HepG2 (cell line): Measurements from ENCODE around the gene SEMA3C. TPM values are rescaled to one million over a fixed set of nuclear protein-coding genes. Genes with fewer than 3 reads are reported as not detected.

Source experiments
- AKNA ChIP-seq: sonication (generic); formaldehyde crosslinking; IDR thresholded peaks from 2 replicates; pipeline ENCODE4 v1.4.0; 2020; ENCODE audit warnings: missing genetic modification reagents, borderline replicate concordance
- SMC3 ChIP-seq: IDR thresholded peaks from 2 replicates; pipeline ENCODE4 v1.6.1; 2011; ENCODE audit warnings: low read length, improper control_type of control experiment
- TBP ChIP-seq: sonication (generic); formaldehyde crosslinking; IDR thresholded peaks from 2 replicates; pipeline ENCODE4 v1.5.0; 2020; ENCODE audit warnings: missing genetic modification reagents
- polyA plus RNA-seq, 8 experiments: library from polyadenylated mRNA; depleted of rRNA in 3 of 8; stranded (reverse) in 7 of 8; unstranded in 1 of 8; fragments of >200 nt; fragmentation: Illumina TruSeq in 4 of 8; extraction: Trizol in 4 of 8; gene quantifications; 2 replicates each; pipeline versions ENCODE4 v1.2.1 to v1.2.3, GENCODE V29; 2011 to 2016; ENCODE audit warnings: low read depth in 4 of 8, missing spikeins in 1 of 8, mixed read lengths in 1 of 8; ENCODE audit not compliant: insufficient read depth in 1 of 8
- total RNA-seq, 5 experiments: library from RNA; depleted of rRNA; stranded (reverse); fragments of >200 nt; fragmentation: Illumina TruSeq; extraction: Trizol; gene quantifications; 2 replicates each; pipeline ENCODE4 v1.2.3, GENCODE V29; 2016; ENCODE audit warnings: low read depth in 1 of 5
- TF ChIP-seq, protein P1 (sequence below): sonication (generic); formaldehyde crosslinking; IDR thresholded peaks from 2 replicates; pipeline ENCODE4 v1.5.1; 2020; ENCODE audit warnings: mild to moderate bottlenecking, missing genetic modification reagents, borderline replicate concordance

The SEMA3C gene
- total and polyA plus RNA-seq, 2 of the 13 experiments (the other 11 are each of a cell fraction or from before 2014, with no cell fraction given): 0.05 to 0.13 TPM

GRCh38 chr7:80825499-80825898, 93.4 kb downstream of the SEMA3C start (continued):
- TF ChIP-seq AKNA (no peak), TBP (CRISPR knock-in tag) (no peak), SMC3 (no peak)
- TF ChIP-seq, protein P1, sequence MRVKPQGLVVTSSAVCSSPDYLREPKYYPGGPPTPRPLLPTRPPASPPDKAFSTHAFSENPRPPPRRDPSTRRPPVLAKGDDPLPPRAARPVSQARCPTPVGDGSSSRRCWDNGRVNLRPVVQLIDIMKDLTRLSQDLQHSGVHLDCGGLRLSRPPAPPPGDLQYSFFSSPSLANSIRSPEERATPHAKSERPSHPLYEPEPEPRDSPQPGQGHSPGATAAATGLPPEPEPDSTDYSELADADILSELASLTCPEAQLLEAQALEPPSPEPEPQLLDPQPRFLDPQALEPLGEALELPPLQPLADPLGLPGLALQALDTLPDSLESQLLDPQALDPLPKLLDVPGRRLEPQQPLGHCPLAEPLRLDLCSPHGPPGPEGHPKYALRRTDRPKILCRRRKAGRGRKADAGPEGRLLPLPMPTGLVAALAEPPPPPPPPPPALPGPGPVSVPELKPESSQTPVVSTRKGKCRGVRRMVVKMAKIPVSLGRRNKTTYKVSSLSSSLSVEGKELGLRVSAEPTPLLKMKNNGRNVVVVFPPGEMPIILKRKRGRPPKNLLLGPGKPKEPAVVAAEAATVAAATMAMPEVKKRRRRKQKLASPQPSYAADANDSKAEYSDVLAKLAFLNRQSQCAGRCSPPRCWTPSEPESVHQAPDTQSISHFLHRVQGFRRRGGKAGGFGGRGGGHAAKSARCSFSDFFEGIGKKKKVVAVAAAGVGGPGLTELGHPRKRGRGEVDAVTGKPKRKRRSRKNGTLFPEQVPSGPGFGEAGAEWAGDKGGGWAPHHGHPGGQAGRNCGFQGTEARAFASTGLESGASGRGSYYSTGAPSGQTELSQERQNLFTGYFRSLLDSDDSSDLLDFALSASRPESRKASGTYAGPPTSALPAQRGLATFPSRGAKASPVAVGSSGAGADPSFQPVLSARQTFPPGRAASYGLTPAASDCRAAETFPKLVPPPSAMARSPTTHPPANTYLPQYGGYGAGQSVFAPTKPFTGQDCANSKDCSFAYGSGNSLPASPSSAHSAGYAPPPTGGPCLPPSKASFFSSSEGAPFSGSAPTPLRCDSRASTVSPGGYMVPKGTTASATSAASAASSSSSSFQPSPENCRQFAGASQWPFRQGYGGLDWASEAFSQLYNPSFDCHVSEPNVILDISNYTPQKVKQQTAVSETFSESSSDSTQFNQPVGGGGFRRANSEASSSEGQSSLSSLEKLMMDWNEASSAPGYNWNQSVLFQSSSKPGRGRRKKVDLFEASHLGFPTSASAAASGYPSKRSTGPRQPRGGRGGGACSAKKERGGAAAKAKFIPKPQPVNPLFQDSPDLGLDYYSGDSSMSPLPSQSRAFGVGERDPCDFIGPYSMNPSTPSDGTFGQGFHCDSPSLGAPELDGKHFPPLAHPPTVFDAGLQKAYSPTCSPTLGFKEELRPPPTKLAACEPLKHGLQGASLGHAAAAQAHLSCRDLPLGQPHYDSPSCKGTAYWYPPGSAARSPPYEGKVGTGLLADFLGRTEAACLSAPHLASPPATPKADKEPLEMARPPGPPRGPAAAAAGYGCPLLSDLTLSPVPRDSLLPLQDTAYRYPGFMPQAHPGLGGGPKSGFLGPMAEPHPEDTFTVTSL (CRISPR knock-in tag): no peak
- TF ChIP-seq, all 625 proteins: peak for 0
